A549 (cell line): ENCODE data around the gene GRAP2. TPM values are rescaled to one million over a fixed set of nuclear protein-coding genes. Genes with fewer than 3 reads are reported as not detected.

Experiments
- ATAC-seq, 2 experiments: fragments of 200-7000 bp in 1 of 2; fragments of >200 bp in 1 of 2; cut with Nextera tagmentation in 1 of 2; cut with Tn5 transposase in 1 of 2; 3 replicates each; pipeline versions ENCODE4 v1.8.0 to v1.9.1; 2018 to 2020; ENCODE audit warnings: mild to moderate bottlenecking in 1 of 2, moderate library complexity in 1 of 2
- CTCF ChIA-PET: fragments of 300-600 bp; sonication (Branson Sonifier 250); formaldehyde crosslinking; extraction: SDS; loops from one replicate; lab custom pipeline; 2021; ENCODE audit warnings: antibody characterized with exemption, inconsistent platforms; lab: Yijun Ruan, JAX
- POLR2A ChIA-PET: fragments of 350-600 bp; formaldehyde crosslinking; extraction: SDS; loops from one replicate; lab custom pipeline; 2021; ENCODE audit warnings: antibody characterized with exemption, inconsistent platforms; lab: Yijun Ruan, JAX
- DNase-seq, 2 experiments: peaks; one replicate each; pipeline versions ENCODE4 v3.0.0 to v3.0.0-alpha.2; 2011 to 2016; ENCODE audit warnings: low read depth in 1 of 2, low spot score in 1 of 2
- FAIRE-seq: peaks from 2 replicates; lab custom pipeline; 2011; peaks lifted over from hg19 to GRCh38; lab: Jason Lieb, UNC
- H3K27ac ChIP-seq, 2 experiments: fragments of >200 bp; sonication (Bioruptor Twin); formaldehyde crosslinking; 3 replicates each; pipeline ENCODE4 v1.5.1; 2016 to 2017
- H3K4me1 ChIP-seq: fragments of >200 bp; sonication (Bioruptor Twin); formaldehyde crosslinking; 3 replicates; pipeline ENCODE4 v1.6.1; 2016
- H3K4me2 ChIP-seq: fragments of >200 bp; sonication (Bioruptor Twin); formaldehyde crosslinking; 3 replicates; pipeline ENCODE4 v1.6.1; 2016
- H3K4me3 ChIP-seq: fragments of >200 bp; sonication (Bioruptor Twin); formaldehyde crosslinking; 3 replicates; pipeline ENCODE4 v1.5.1; 2016
- H3K9me3 ChIP-seq: fragments of >200 bp; sonication (Bioruptor Twin); formaldehyde crosslinking; 3 replicates; pipeline ENCODE4 v1.6.1; 2016
- ATOH8 ChIP-seq: fragments of 250-450 bp; sonication (Bioruptor Pico); IDR thresholded peaks from 2 replicates; pipeline ENCODE4 v1.5.0; 2020; ENCODE audit warnings: low read depth, mild to moderate bottlenecking, moderate library complexity
- BCL3 ChIP-seq: fragments of >200 bp; sonication (Bioruptor Twin); formaldehyde crosslinking; IDR thresholded peaks from 3 replicates; pipeline ENCODE4 v1.6.1; 2016
- BHLHE40 ChIP-seq: IDR thresholded peaks from 2 replicates; pipeline ENCODE4 v1.6.1; 2012; ENCODE audit warnings: low read depth, low read length, inconsistent platforms
- CBX8 ChIP-seq: fragments of 200-600 bp; sonication (generic); IDR thresholded peaks from 2 replicates; pipeline ENCODE4 v1.6.1; 2016
- CEBPB ChIP-seq, 2 experiments: fragments of >200 bp in 1 of 2; sonication (Bioruptor Twin) in 1 of 2; formaldehyde crosslinking in 1 of 2; IDR thresholded peaks; 2 replicates each; pipeline ENCODE4 v1.6.1; 2012 to 2016
- CTCF ChIP-seq: fragments of >200 bp; sonication (Bioruptor Twin); formaldehyde crosslinking; IDR thresholded peaks from 3 replicates; pipeline ENCODE4 v1.5.1; 2016
- FOSL2 ChIP-seq, 2 experiments: fragments of 450-650 bp in 1 of 2; fragments of >200 bp in 1 of 2; sonication (Bioruptor Twin) in 1 of 2; formaldehyde crosslinking; IDR thresholded peaks; 2 replicates each; pipeline versions ENCODE4 v1.5.0 to v1.6.1; 2016 to 2020; ENCODE audit warnings: mild to moderate bottlenecking in 1 of 2, moderate library complexity in 1 of 2
- GATA3 ChIP-seq: IDR thresholded peaks from 2 replicates; pipeline ENCODE4 v1.6.1; 2012; ENCODE audit warnings: borderline replicate concordance
- HEYL ChIP-seq: fragments of 250-450 bp; sonication (Bioruptor Pico); IDR thresholded peaks from 2 replicates; pipeline ENCODE4 v1.8.0; 2021; ENCODE audit warnings: mild to moderate bottlenecking, moderate library complexity
- HMGXB4 ChIP-seq: fragments of 250-450 bp; sonication (Bioruptor Pico); IDR thresholded peaks from 2 replicates; pipeline ENCODE4 v1.5.0; 2021; ENCODE audit warnings: mild to moderate bottlenecking, moderate library complexity, borderline replicate concordance
- HOXB5 ChIP-seq: fragments of 250-450 bp; sonication (Bioruptor Pico); IDR thresholded peaks from 2 replicates; pipeline ENCODE4 v1.5.0; 2020; ENCODE audit warnings: mild to moderate bottlenecking, moderate library complexity
- MAX ChIP-seq: IDR thresholded peaks from 2 replicates; pipeline ENCODE4 v1.6.1; 2012
- MAZ ChIP-seq: fragments of 150-350 bp; IDR thresholded peaks from 2 replicates; pipeline ENCODE4 v1.6.1; 2014; ENCODE audit warnings: antibody characterized with exemption, low read depth, low read length, borderline replicate concordance
- NPAS2 ChIP-seq: fragments of 250-450 bp; sonication (Bioruptor Pico); IDR thresholded peaks from 2 replicates; pipeline ENCODE4 v1.8.0; 2022; ENCODE audit warnings: mild to moderate bottlenecking, moderate library complexity, borderline replicate concordance
- PBX3 ChIP-seq: IDR thresholded peaks from 2 replicates; pipeline ENCODE4 v1.6.1; 2012
- PHF8 ChIP-seq: fragments of 200-600 bp; sonication (generic); IDR thresholded peaks from 2 replicates; pipeline ENCODE4 v1.6.1; 2016; ENCODE audit warnings: low read depth, mild to moderate bottlenecking, antibody characterized with exemption, moderate library complexity, borderline replicate concordance
- POLR2AphosphoS2 ChIP-seq: conservative IDR thresholded peaks from 2 replicates; pipeline ENCODE4 v1.6.1; 2012; ENCODE audit warnings: low read length, improper control_type of control experiment, inconsistent platforms
- RAD21 ChIP-seq, 2 experiments: fragments of >200 bp in 1 of 2; sonication (Bioruptor Twin) in 1 of 2; formaldehyde crosslinking in 1 of 2; IDR thresholded peaks in 1 of 2; conservative IDR thresholded peaks in 1 of 2; 2 replicates in 1 of 2; 3 replicates in 1 of 2; pipeline ENCODE4 v1.6.1; 2012 to 2018; ENCODE audit warnings: inconsistent platforms in 1 of 2
- ZNF302 ChIP-seq: fragments of 250-450 bp; sonication (Bioruptor Pico); IDR thresholded peaks from 2 replicates; pipeline ENCODE4 v1.9.0; 2021; ENCODE audit warnings: inconsistent platforms, mild to moderate bottlenecking, moderate library complexity
- WGBS: methylation state at CpG from one replicate; pipeline ENCODE4 v1.1.6; 2017; ENCODE audit errors: missing lambda C conversion rate; 5-methylcytosine and 5-hydroxymethylcytosine counted together
- polyA plus RNA-seq, 4 experiments: library from polyadenylated mRNA; depleted of rRNA in 3 of 4; stranded (reverse); fragments of >200 nt; fragmentation: RNase III in 1 of 4; extraction: RNeasy Plus Mini Kit Qiagen cat#74134 plus additional on column Dnase treatment in 1 of 4; gene quantifications; 2 replicates in 3 of 4; 3 replicates in 1 of 4; pipeline ENCODE4 v1.2.3, GENCODE V29; 2011 to 2017

The GRAP2 gene
- polyA plus RNA-seq, 2 of the 4 experiments (the other 2 are of a cell fraction): not detected

GRCh38 chr22:39958009-39958711, 57.3 kb downstream of the GRAP2 start:
- WGBS: 55% methylated on average over 8 of the region's 8 CpGs
- ATAC-seq: no peak
- FAIRE-seq: no peak
- H3K9me3 ChIP-seq: no peaks in the 10 kb centered on the region
- no peak overlapping the region for H3K27ac ChIP-seq
- no peak overlapping the region for H3K4me3 ChIP-seq
- POLR2A ChIA-PET: no interaction called here
- H3K4me1 ChIP-seq: no peaks in the 10 kb centered on the region
- CTCF ChIA-PET: interaction anchor here (1.0 to 1.6 kb wide), 2 partner anchors 43 to 67 kb away, joined by 3 to 5 read pairs; no protein-coding TSS in a partner anchor
- TF ChIP-seq CTCF (no peak), GATA3 (no peak), HEYL (no peak), ZNF302 (CRISPR knock-in tag) (no peak), CEBPB (IDR thresholded peaks at IDR 0.05) (no peak), HOXB5 (CRISPR knock-in tag) (no peak), MAX (no peak), BCL3 (no peak), CBX8 (no peak), HMGXB4 (CRISPR knock-in tag) (no peak), POLR2AphosphoS2 (no peak), FOSL2 (IDR thresholded peaks at IDR 0.05) (no peak), FOSL2 (CRISPR knock-in tag; IDR thresholded peaks at IDR 0.05) (no peak), PHF8 (no peak), BHLHE40 (no peak), RAD21 (conservative IDR thresholded peaks at IDR 0.05 in 1 of 2, IDR thresholded peaks at IDR 0.05 in 1 of 2) (no peak), PBX3 (no peak), ATOH8 (CRISPR knock-in tag) (no peak), MAZ (no peak), NPAS2 (CRISPR knock-in tag) (no peak)
- H3K4me2 ChIP-seq: no peak overlapping the region
- DNase-seq: no peak
